Measurements from ENCODE around the gene APBA1.
"Not testable (repeated sequence)": the region's sequence is repeated elsewhere in the genome, so short reads cannot be mapped to it uniquely, and the experiment has no call there.

The APBA1 gene

DNA sequence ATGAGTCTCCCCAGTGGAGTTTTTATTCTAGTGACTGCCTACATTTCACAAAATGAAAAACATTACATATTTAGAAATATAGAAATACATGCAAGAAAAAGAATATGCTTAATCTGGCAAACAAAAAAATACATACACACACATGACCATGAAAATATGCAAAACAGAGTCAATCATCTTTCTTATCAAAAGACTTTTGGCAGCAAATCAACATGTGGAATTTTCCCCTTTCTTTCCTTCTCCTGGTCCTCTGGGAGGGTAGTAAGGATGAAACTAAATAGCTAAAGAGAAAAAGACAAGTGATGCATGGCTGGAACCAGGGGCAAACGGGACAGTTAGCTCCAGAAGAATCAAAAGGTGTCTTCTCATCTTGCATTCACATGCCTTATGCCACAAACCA lies 69.4 kb downstream of the APBA1 start:
- Mint-ChIP-seq H3K27me3 (peaks cover 1% of the 10 kb centered on the region), H3K36me3 (no peaks in the 10 kb centered on the region), H3K4me3 (no peak overlapping the region), H3K27ac (no peak overlapping the region), H3K9me3 (no peaks in the 10 kb centered on the region), H3K4me1 (no peaks in the 10 kb centered on the region)

- no peaks in the 10 kb centered on the region for H3K4me1 Mint-ChIP-seq
- H3K9me3 Mint-ChIP-seq: no peaks in the 10 kb centered on the region
- peaks cover 1% of the 10 kb centered on the region for H3K27me3 Mint-ChIP-seq
- no peak overlapping the region for H3K4me3 Mint-ChIP-seq
- no peak overlapping the region for H3K27ac Mint-ChIP-seq
- H3K36me3 Mint-ChIP-seq: no peaks in the 10 kb centered on the region
These were observed 70.5 kb downstream of the APBA1 start for GRCh38 chr9:69601698-69602097.

DNA sequence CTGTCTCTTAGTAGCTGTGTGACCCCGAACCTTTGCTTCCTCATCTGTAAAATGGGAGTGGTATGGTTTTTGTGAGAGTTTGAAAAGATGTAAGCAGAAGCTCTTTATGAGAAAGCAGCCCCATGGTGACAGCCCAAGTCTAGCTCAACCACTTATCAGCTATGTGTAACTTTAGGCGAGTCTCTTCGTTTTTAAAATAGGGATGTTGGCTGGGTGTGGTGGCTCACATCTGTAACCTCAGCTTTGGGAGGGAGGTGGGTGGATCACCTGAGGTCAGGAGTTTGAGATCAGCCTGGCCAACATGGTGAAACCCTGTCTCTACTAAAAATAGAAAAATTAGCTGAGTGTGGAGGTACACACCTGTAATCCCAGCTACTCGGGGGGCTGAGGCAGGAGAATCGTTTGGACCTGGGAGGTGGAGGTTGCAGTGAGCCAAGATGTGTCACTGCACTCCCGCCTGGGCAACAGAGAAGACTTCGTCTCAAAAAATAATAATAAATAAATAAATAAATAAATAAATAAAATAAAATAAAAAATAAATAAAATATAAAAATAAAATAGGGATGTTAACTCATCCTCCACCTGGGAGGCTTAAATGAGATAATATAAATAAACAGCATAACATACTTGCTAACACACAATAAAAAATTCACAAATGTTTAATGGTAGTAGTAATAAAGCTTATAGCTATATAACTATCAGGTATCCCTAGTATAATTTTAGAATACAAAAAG lies 71.7 kb downstream of the APBA1 start:
- Mint-ChIP-seq H3K4me3 (no peak overlapping the region), H3K4me1 (no peaks in the 10 kb centered on the region), H3K36me3 (no peaks in the 10 kb centered on the region), H3K27me3 (peaks cover 1% of the 10 kb centered on the region), H3K27ac (no peak overlapping the region), H3K9me3 (no peaks in the 10 kb centered on the region)

DNA sequence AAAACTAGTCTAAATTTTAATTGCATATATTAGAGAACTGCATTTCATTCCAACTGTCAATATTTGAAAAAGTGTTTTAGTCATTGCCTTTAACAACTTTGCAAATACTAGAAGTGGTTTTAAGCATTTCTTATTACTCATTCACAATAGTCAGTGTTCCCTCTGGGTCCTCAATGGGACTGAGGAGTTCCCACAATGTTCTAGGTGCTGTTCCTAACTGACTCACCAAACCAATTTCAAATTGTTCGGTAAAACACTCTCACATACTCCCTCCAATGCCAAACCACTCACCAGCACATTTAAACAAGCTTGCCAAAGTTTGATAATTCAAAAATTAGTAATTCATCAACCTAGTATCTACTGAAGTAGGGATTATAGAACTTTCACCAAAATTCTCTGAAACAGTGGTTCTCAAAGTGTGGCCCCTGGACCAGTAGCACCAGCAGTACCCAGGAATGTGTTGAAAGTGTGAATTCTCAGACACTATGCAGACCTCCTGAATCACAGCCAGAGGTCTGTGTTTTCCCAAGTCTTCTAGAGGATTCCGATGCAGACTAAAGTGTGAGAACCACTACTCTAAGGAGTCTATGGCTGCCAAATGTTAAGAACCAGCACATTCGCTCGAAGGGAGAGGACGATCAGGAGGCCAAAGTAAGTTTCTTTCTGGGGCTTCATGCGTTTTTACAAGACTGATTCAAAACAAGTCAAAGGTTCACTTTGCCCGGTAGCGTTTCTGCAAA lies 72.8 kb downstream of the APBA1 start:
- no peaks in the 10 kb centered on the region for H3K36me3 Mint-ChIP-seq
- H3K4me1 Mint-ChIP-seq: no peaks in the 10 kb centered on the region
- peaks cover 1% of the 10 kb centered on the region for H3K27me3 Mint-ChIP-seq
- H3K9me3 Mint-ChIP-seq: no peaks in the 10 kb centered on the region
- H3K4me3 Mint-ChIP-seq: no peak overlapping the region
- no peak overlapping the region for H3K27ac Mint-ChIP-seq

- not testable (repeated sequence) for H3K27ac Mint-ChIP-seq, H3K4me1 Mint-ChIP-seq, H3K27me3 Mint-ChIP-seq, H3K36me3 Mint-ChIP-seq, H3K9me3 Mint-ChIP-seq, H3K4me3 Mint-ChIP-seq
These were observed 75.3 kb downstream of the APBA1 start for GRCh38 chr9:69596906-69597305.

DNA sequence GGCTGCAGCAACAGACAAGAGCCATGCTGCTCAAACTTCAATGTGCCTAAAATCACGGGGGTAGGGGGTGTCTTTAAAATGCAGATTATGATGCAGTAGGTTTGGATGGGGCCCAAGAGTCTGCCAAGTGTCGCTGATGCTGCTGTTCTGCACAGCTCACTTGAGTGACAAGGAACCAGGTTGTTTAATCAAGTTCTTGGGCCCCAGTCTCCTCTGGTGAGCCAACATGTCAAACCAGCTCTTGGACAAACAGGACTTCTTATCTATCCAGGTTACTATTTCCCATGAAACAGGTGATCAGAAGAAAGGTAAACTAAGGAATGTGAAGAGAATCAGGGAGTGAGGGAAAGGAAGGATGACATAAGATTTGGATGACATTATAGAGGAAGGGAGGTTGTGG lies 78.0 kb downstream of the APBA1 start:
- no peak overlapping the region for H3K4me3 Mint-ChIP-seq
- H3K9me3 Mint-ChIP-seq: no peaks in the 10 kb centered on the region
- no peaks in the 10 kb centered on the region for H3K36me3 Mint-ChIP-seq
- H3K4me1 Mint-ChIP-seq: no peaks in the 10 kb centered on the region
- no peak overlapping the region for H3K27ac Mint-ChIP-seq
- H3K27me3 Mint-ChIP-seq: peaks cover 5% of the 10 kb centered on the region

DNA sequence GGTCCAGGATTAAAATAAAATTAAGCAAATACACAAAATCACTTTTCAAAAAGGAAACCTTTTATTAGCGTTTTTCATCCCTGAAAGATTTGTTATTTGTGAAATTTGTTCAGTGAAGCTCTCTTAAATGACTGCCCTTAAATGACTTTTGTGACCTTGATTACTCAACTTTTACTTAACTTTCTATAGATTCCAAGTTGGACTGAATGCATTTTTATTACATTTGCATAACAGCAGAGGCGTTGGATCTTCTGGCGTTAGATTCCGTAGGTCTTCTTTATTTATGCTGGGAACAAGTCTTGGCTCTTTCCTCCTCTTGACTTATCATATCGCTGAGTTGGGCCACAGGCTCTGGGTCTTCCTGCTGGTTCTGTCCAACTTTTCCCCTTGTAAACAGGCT lies 78.4 kb downstream of the APBA1 start:
- H3K4me3 Mint-ChIP-seq: no peak overlapping the region

GRCh38 chr9:69593301-69593700 lies 78.9 kb downstream of the APBA1 start:
- no peaks in the 10 kb centered on the region for H3K36me3 Mint-ChIP-seq
- no peak overlapping the region for H3K4me3 Mint-ChIP-seq
- H3K4me1 Mint-ChIP-seq: no peaks in the 10 kb centered on the region

More for the DNA sequence above, 78.4 kb downstream of the APBA1 start:
- Mint-ChIP-seq H3K27me3 (peaks cover 4% of the 10 kb centered on the region), H3K36me3 (no peaks in the 10 kb centered on the region), H3K4me1 (no peaks in the 10 kb centered on the region), H3K9me3 (no peaks in the 10 kb centered on the region), H3K27ac (no peak overlapping the region)

DNA sequence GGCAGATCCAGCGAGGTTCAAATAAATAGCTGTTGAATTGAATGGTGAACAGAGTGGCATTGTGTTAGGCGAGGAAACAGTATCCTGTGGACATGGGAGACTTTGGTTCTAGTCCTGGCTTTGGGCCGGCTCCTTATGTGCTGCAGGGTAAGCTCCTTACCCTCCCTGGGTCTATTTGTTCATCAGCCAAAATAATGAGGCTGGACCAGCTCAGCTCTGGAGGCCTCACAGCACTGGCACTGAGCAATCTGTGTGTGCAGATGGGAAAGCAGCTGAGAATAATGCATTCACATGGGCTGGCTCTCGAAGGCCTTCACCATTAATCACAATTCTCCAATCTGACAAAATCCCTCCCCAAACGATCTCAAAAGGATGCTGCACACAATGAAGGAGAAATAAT lies 81.9 kb downstream of the APBA1 start:
- Mint-ChIP-seq H3K27ac (no peak overlapping the region), H3K4me1 (no peaks in the 10 kb centered on the region), H3K9me3 (no peaks in the 10 kb centered on the region), H3K4me3 (no peak overlapping the region), H3K36me3 (no peaks in the 10 kb centered on the region), H3K27me3 (peaks cover 4% of the 10 kb centered on the region)

More at GRCh38 chr9:69593301-69593700, 78.9 kb downstream of the APBA1 start:
- H3K9me3 Mint-ChIP-seq: no peaks in the 10 kb centered on the region
- no peak overlapping the region for H3K27ac Mint-ChIP-seq
- H3K27me3 Mint-ChIP-seq: peaks cover 4% of the 10 kb centered on the region

DNA sequence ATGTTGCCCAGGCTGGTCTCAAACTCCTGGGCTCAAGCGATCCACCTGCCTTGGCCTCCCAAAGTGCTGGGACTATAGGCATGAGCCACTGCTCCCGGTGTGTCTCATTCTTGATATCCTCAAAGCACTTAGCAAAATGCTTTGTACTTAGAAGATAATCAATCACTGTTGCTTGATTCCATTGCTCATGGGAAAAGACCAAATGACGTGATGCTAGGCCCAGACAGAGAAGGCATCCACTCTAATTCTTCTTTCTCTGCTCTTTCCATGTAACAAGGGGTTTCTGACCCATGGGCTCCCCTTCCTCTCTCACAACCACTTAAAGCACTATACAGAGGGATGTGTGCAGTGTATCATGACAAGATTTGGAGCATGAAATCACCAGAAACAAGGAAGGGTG lies 83.0 kb downstream of the APBA1 start:
- no peaks in the 10 kb centered on the region for H3K36me3 Mint-ChIP-seq
- no peak overlapping the region for H3K4me3 Mint-ChIP-seq
- no peak overlapping the region for H3K27ac Mint-ChIP-seq
- no peaks in the 10 kb centered on the region for H3K9me3 Mint-ChIP-seq
- peaks cover 4% of the 10 kb centered on the region for H3K27me3 Mint-ChIP-seq
- H3K4me1 Mint-ChIP-seq: no peaks in the 10 kb centered on the region

GRCh38 chr9:69585571-69585970 lies 86.6 kb downstream of the APBA1 start:
- no peaks in the 10 kb centered on the region for H3K36me3 Mint-ChIP-seq
- H3K9me3 Mint-ChIP-seq: no peaks in the 10 kb centered on the region
- H3K27ac Mint-ChIP-seq: no peak overlapping the region
- no peaks in the 10 kb centered on the region for H3K4me1 Mint-ChIP-seq
- no peak overlapping the region for H3K4me3 Mint-ChIP-seq
- H3K27me3 Mint-ChIP-seq: no peaks in the 10 kb centered on the region

DNA sequence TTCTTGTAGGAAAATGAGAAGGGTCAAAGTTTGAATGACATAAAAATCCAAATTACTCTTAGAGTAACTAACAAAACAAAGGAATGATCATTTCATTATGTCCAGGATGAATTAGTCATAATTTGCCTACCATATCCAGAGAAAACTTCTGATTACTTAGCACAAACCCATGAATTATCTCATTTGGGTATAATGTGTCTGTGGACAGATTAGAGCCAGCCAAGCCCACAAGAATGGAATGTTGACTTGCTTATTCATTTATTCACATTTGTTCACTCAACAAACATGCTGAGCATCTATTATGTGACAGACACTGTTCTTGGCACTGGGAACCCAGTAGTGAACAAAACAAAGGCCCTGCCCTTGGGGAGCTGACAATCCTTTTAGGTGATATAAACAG lies 87.4 kb downstream of the APBA1 start:
- Mint-ChIP-seq H3K4me3 (no peak overlapping the region), H3K27me3 (no peaks in the 10 kb centered on the region), H3K4me1 (no peaks in the 10 kb centered on the region), H3K9me3 (no peaks in the 10 kb centered on the region), H3K36me3 (no peaks in the 10 kb centered on the region), H3K27ac (no peak overlapping the region)

DNA sequence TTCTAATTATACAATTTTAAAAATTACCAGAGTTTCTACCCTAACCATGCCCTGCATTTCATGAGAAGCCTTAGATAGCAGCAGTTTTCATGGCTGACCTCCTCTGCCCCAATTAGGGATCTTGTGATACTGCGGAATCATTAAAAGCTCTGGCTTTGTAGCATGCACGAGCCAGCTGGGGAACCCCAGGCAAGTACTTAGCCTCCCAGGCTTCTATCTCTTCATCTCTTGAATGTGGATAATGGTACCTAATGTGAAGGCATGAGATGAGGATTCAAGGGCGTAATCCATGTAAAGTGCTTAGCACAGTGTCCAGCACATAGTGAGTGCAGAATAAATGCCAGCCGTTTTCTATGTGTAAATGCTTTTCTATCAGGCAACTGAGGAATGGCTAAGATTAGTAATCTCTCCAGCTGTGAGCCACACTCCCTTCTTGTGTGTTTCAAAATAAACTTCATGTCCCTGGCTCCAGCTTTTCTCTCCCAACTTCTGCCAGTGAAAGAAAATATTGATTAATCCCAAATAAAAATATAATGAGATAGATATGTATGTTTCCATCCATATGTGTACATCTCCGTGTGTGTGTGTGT lies 88.4 kb downstream of the APBA1 start:
- Mint-ChIP-seq H3K9me3 (no peaks in the 10 kb centered on the region), H3K4me3 (no peak overlapping the region), H3K4me1 (no peaks in the 10 kb centered on the region), H3K27me3 (no peaks in the 10 kb centered on the region), H3K36me3 (peaks cover 2% of the 10 kb centered on the region), H3K27ac (no peak overlapping the region)

GRCh38 chr9:69582544-69583297 lies 89.5 kb downstream of the APBA1 start:
- Mint-ChIP-seq H3K4me3 (no peak overlapping the region), H3K36me3 (peaks cover 2% of the 10 kb centered on the region), H3K27ac (no peak overlapping the region), H3K9me3 (no peaks in the 10 kb centered on the region), H3K4me1 (no peaks in the 10 kb centered on the region), H3K27me3 (no peaks in the 10 kb centered on the region)

DNA sequence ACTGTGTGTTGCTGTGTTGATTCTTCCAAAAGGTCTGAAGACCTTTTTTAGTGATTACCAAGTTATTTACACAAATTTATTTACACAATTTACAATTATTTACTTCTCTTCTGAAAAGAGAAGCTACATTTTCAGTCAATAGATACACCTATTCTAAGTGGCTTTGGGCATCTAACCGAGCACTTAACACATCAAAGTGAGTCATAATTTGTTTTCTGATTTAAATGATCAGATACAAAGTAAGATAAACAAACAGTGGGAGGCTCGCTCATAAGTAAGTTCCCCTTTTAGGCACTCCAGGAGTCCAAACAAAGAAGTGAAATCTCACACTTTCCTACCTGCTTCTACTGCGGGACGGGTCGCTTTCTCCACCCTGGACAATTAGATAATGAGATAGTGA lies 90.2 kb downstream of the APBA1 start:
- Mint-ChIP-seq H3K27me3 (no peaks in the 10 kb centered on the region), H3K27ac (no peak overlapping the region), H3K36me3 (peaks cover 2% of the 10 kb centered on the region)

More for the DNA sequence above, 90.2 kb downstream of the APBA1 start:
- Mint-ChIP-seq H3K4me1 (no peaks in the 10 kb centered on the region), H3K9me3 (no peaks in the 10 kb centered on the region), H3K4me3 (no peak overlapping the region)

Measured in activated naive CD4-positive, alpha-beta T cell treated with anti-CD3 and anti-CD28 coated beads, Interleukin-2, amount 50 U/mL, for 24 hours (primary cell).